Measurements from ENCODE around the gene MAST4. TPM values are rescaled to one million over a fixed set of nuclear protein-coding genes. Genes with fewer than 3 reads are reported as not detected.

Gene MAST4
- total RNA-seq, 1 donor from 2014 or later = 22.3 TPM

DNA sequence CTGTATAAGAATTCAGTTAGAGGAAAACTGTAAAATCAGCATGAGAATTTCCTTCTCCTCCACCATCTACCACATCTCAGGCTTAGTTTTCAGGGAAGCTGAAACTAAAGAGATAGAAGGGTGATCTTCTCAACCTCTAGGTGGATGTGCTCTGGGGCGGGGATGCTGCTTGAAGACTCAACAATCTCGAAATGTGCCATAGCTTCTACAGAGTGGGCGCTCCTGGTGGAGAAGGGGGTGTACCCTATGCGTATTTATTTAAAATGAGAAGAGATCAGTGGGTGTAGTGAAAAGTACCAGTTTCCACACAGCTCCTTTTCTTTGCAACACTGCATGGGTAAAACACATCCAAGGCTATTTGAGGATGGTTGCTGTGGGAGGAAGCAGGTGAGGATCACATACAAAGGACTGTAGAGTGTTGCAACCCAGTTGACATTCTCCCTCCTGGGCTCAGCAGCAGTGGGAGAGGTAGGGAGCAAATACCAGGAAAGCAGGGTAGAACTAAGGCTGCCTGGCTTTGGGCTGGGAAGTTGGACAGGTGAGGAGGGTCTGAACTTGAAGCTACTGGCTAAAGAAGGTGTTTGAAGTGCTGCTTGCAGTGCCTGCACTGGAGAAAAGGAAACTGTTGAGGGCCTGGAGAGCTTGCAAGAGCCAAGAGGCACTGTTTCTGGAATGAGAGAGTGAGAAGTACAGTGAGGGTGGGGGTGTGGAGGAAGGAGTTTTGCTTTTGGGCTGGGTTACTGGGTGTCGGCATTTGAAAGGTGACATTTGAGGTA, 73.1 kb downstream of the MAST4 start:
- no peak overlapping the region for H3K4me2 ChIP-seq (ENCODE audit: low read length)
- no peaks in the 10 kb centered on the region for H3K36me3 ChIP-seq (ENCODE audit: insufficient read depth, low read length)
- H3K4me3 ChIP-seq (ENCODE audit: insufficient read depth, low read depth, low read length) = no peak overlapping the region
- H3K9me3 ChIP-seq (ENCODE audit: insufficient read depth, low read depth, low read length) = no peaks in the 10 kb centered on the region
- no peaks in the 10 kb centered on the region for H3K4me1 ChIP-seq (ENCODE audit: insufficient read depth, low read length)
- no peaks in the 10 kb centered on the region for H3K36me3 Mint-ChIP-seq (ENCODE audit: low read depth, unreplicated experiment)
- no peak overlapping the region for H2AFZ ChIP-seq (ENCODE audit: low read depth, low read length)
- no peak overlapping the region for H3K27ac Mint-ChIP-seq (ENCODE audit: unreplicated experiment)
- H3K4me1 Mint-ChIP-seq (ENCODE audit: low read depth, unreplicated experiment) = no peaks in the 10 kb centered on the region
- no peak overlapping the region for H3K4me3 Mint-ChIP-seq (ENCODE audit: unreplicated experiment)
- FAIRE-seq = no peak
- no peak for TF ChIP-seq CTCF (IDR thresholded peaks at IDR 0.05; ENCODE audit: insufficient read depth, low read depth, low read length)
- no peak for TF ChIP-seq EZH2 (IDR thresholded peaks at IDR 0.05; ENCODE audit: insufficient read depth, low read length)
- no peaks in the 10 kb centered on the region for H4K20me1 ChIP-seq (ENCODE audit: insufficient read depth, low read length)
- no peak overlapping the region for H3K27ac ChIP-seq (ENCODE audit: low read depth, low read length)
- H3K27me3 Mint-ChIP-seq (ENCODE audit: low read depth, unreplicated experiment) = peaks cover 8% of the 10 kb centered on the region
- H3K79me2 ChIP-seq (ENCODE audit: insufficient read depth, low read length) = no peaks in the 10 kb centered on the region
- no peaks in the 10 kb centered on the region for H3K27me3 ChIP-seq (ENCODE audit: insufficient read depth, low read length)
- DNase-seq (ENCODE audit: low read depth) = no peak
- H3K9me3 Mint-ChIP-seq (ENCODE audit: unreplicated experiment) = peaks cover 1% of the 10 kb centered on the region
- no peak overlapping the region for H3K9ac ChIP-seq (ENCODE audit: low read length)

GRCh38 chr5:66669862-66670195, 73.6 kb downstream of the MAST4 start:
- Mint-ChIP-seq H3K27ac (ENCODE audit: unreplicated experiment) (no peak overlapping the region), H3K4me1 (ENCODE audit: low read depth, unreplicated experiment) (no peaks in the 10 kb centered on the region), H3K27me3 (ENCODE audit: low read depth, unreplicated experiment) (peaks cover 8% of the 10 kb centered on the region), H3K9me3 (ENCODE audit: unreplicated experiment) (peaks cover 1% of the 10 kb centered on the region), H3K36me3 (ENCODE audit: low read depth, unreplicated experiment) (no peaks in the 10 kb centered on the region), H3K4me3 (ENCODE audit: unreplicated experiment) (no peak overlapping the region)
- no peaks in the 10 kb centered on the region for H3K9me3 ChIP-seq (ENCODE audit: insufficient read depth, low read depth, low read length)
- no peaks in the 10 kb centered on the region for H3K4me1 ChIP-seq (ENCODE audit: insufficient read depth, low read length)
- no peak overlapping the region for H3K4me3 ChIP-seq (ENCODE audit: insufficient read depth, low read depth, low read length)
- FAIRE-seq = no peak
- H3K4me2 ChIP-seq (ENCODE audit: low read length) = no peak overlapping the region
- no peak for TF ChIP-seq EZH2 (IDR thresholded peaks at IDR 0.05; ENCODE audit: insufficient read depth, low read length)
- TF ChIP-seq CTCF (IDR thresholded peaks at IDR 0.05; ENCODE audit: insufficient read depth, low read depth, low read length) = no peak
- no peak overlapping the region for H2AFZ ChIP-seq (ENCODE audit: low read depth, low read length)
- DNase-seq (ENCODE audit: low read depth) = no peak
- no peak overlapping the region for H3K9ac ChIP-seq (ENCODE audit: low read length)
- no peaks in the 10 kb centered on the region for H3K79me2 ChIP-seq (ENCODE audit: insufficient read depth, low read length)
- no peak overlapping the region for H3K27ac ChIP-seq (ENCODE audit: low read depth, low read length)
- no peaks in the 10 kb centered on the region for H3K27me3 ChIP-seq (ENCODE audit: insufficient read depth, low read length)
- H3K36me3 ChIP-seq (ENCODE audit: insufficient read depth, low read length) = no peaks in the 10 kb centered on the region
- H4K20me1 ChIP-seq (ENCODE audit: insufficient read depth, low read length) = no peaks in the 10 kb centered on the region

- H3K9ac ChIP-seq (ENCODE audit: low read length) = no peak overlapping the region
- no peak overlapping the region for H3K27ac ChIP-seq (ENCODE audit: low read depth, low read length)
- no peak overlapping the region for H3K4me2 ChIP-seq (ENCODE audit: low read length)
- no peaks in the 10 kb centered on the region for H3K9me3 ChIP-seq (ENCODE audit: insufficient read depth, low read depth, low read length)
- H3K27me3 ChIP-seq (ENCODE audit: insufficient read depth, low read length) = peaks cover under 1% of the 10 kb centered on the region
- DNase-seq (ENCODE audit: low read depth) (no peak), FAIRE-seq (no peak)
- H4K20me1 ChIP-seq (ENCODE audit: insufficient read depth, low read length) = no peaks in the 10 kb centered on the region
- H2AFZ ChIP-seq (ENCODE audit: low read depth, low read length) = no peak overlapping the region
- no peaks in the 10 kb centered on the region for H3K4me1 ChIP-seq (ENCODE audit: insufficient read depth, low read length)
- H3K36me3 ChIP-seq (ENCODE audit: insufficient read depth, low read length) = no peaks in the 10 kb centered on the region
- Mint-ChIP-seq H3K4me3 (ENCODE audit: unreplicated experiment) (no peak overlapping the region), H3K36me3 (ENCODE audit: low read depth, unreplicated experiment) (no peaks in the 10 kb centered on the region), H3K9me3 (ENCODE audit: unreplicated experiment) (no peaks in the 10 kb centered on the region), H3K27ac (ENCODE audit: unreplicated experiment) (no peak overlapping the region), H3K27me3 (ENCODE audit: low read depth, unreplicated experiment) (peaks cover 11% of the 10 kb centered on the region), H3K4me1 (ENCODE audit: low read depth, unreplicated experiment) (no peaks in the 10 kb centered on the region)
- no peak for TF ChIP-seq CTCF (IDR thresholded peaks at IDR 0.05; ENCODE audit: insufficient read depth, low read depth, low read length)
- no peak for TF ChIP-seq EZH2 (IDR thresholded peaks at IDR 0.05; ENCODE audit: insufficient read depth, low read length)
- no peaks in the 10 kb centered on the region for H3K79me2 ChIP-seq (ENCODE audit: insufficient read depth, low read length)
- H3K4me3 ChIP-seq (ENCODE audit: insufficient read depth, low read depth, low read length) = no peak overlapping the region
Measured at GRCh38 chr5:66671305-66671704, 75.1 kb downstream of the MAST4 start.
